Tibial artery (tissue), 4 donors: ENCODE data around the gene PRDX2.
A peak's percentile ranks its signal among the peaks of the same experiment; 100 is the strongest.

ENCODE experiments used
- DNase-seq, 2 donors: peaks; one replicate each; pipeline ENCODE4 v3.0.0-alpha.2; 2019
- H3K27ac ChIP-seq, 2 donors: fragments of 200-600 bp; sonication (generic) in 1 of 2; 1 replicate in 1 of 2; 2 replicates in 1 of 2; pipeline ENCODE4 v1.5.1; 2018 to 2019; ENCODE audit warnings: mild to moderate bottlenecking in 1 of 2
- H3K27me3 ChIP-seq, 2 donors: fragments of 200-600 bp; sonication (generic) in 1 of 2; one replicate each; pipeline versions ENCODE4 v1.5.1 to v1.6.0; 2016 to 2019
- H3K36me3 ChIP-seq, 3 donors: fragments of 200-600 bp; sonication (generic) in 2 of 3; one replicate each; pipeline ENCODE4 v1.5.1; 2016 to 2019; ENCODE audit warnings: mild to moderate bottlenecking in 2 of 3
- H3K4me1 ChIP-seq, 4 donors: fragments of 200-600 bp; sonication (generic) in 2 of 4; 1 replicate in 3 of 4; 2 replicates in 1 of 4; pipeline ENCODE4 v1.5.1; 2016 to 2019
- H3K4me3 ChIP-seq, 2 donors: fragments of 200-600 bp; sonication (generic) in 1 of 2; 1 replicate in 1 of 2; 2 replicates in 1 of 2; pipeline ENCODE4 v1.5.1; 2018 to 2019; ENCODE audit warnings: mild to moderate bottlenecking in 2 of 2
- H3K9me3 ChIP-seq, 3 donors: fragments of 200-600 bp; sonication (generic) in 1 of 3; one replicate each; pipeline ENCODE4 v1.5.1; 2016 to 2019
- intact Hi-C: fragments of 100-400 bp; cut with DNase I; formaldehyde crosslinking; loops from one replicate; pipeline ENCODE4 v1.15.0; 2023; ENCODE audit warnings: low total_unique reads
- TF ChIP-seq, protein P1 (sequence below), 2 experiments: fragments of 200-600 bp in 1 of 2; fragments of 450-650 bp in 1 of 2; IDR thresholded peaks; one replicate each; pipeline ENCODE4 v1.5.1; 2017 to 2019; ENCODE audit warnings: antibody characterized with exemption in 2 of 2, mild to moderate bottlenecking in 1 of 2, moderate library complexity in 1 of 2

The PRDX2 gene

DNA sequence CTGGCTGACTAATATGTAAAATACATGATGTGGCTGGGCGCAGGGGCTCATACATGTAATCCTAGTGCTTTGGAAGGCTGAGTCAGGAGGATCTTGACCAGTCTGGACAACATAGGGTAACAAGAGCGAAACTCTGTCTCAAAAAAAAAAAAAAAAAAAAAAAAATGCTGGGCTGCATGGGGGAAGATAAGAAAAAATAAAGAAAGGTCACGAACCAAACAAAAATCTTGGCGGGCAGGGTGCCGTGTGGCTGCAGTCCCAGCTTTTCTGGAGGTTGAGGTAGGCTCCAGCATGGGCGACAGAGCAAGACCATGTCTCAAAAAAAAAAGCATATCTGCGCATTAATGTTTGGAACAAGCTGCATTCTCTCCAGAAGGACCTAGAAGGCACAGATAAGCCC, 13.5 kb upstream of the PRDX2 start:
- Histone ChIP-seq H3K36me3 (peaks cover 0 to 29% (median 0%) of the 10 kb centered on the region in 3 donors), H3K4me3 (no peak overlapping the region), H3K9me3 (no peaks in the 10 kb centered on the region), H3K27me3 (no peaks in the 10 kb centered on the region), H3K4me1 (no peaks in the 10 kb centered on the region), H3K27ac (no peak overlapping the region)
- TF ChIP-seq, protein P1, sequence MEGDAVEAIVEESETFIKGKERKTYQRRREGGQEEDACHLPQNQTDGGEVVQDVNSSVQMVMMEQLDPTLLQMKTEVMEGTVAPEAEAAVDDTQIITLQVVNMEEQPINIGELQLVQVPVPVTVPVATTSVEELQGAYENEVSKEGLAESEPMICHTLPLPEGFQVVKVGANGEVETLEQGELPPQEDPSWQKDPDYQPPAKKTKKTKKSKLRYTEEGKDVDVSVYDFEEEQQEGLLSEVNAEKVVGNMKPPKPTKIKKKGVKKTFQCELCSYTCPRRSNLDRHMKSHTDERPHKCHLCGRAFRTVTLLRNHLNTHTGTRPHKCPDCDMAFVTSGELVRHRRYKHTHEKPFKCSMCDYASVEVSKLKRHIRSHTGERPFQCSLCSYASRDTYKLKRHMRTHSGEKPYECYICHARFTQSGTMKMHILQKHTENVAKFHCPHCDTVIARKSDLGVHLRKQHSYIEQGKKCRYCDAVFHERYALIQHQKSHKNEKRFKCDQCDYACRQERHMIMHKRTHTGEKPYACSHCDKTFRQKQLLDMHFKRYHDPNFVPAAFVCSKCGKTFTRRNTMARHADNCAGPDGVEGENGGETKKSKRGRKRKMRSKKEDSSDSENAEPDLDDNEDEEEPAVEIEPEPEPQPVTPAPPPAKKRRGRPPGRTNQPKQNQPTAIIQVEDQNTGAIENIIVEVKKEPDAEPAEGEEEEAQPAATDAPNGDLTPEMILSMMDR (IDR thresholded peaks at IDR 0.05): no peak
- intact Hi-C loops: no loop called here
- DNase-seq: no peak

GRCh38 chr19:12806242-12807081, 4.9 kb upstream of the PRDX2 start, which contains the start of gene RNASEH2A:
TSS of gene RNASEH2A (plus strand) at chr19:12806584. CDS start at chr19:12806674, 90 bp downstream.
- H3K4me1 ChIP-seq: peaks cover 5 to 20% (median 18%) of the 10 kb centered on the region in 4 donors

GRCh38 chr19:12804051-12804450, 2.5 kb upstream of the PRDX2 start:
- Histone ChIP-seq H3K27me3 (no peaks in the 10 kb centered on the region), H3K36me3 (peaks cover 6 to 13% (median 10%) of the 10 kb centered on the region in 3 donors), H3K27ac (no peak overlapping the region), H3K4me1 (peaks cover 5 to 31% (median 23%) of the 10 kb centered on the region in 4 donors), H3K9me3 (no peaks in the 10 kb centered on the region), H3K4me3 (no peak overlapping the region)
- intact Hi-C loops: no loop called here
- DNase-seq: no peak
- TF ChIP-seq, protein P1 (IDR thresholded peaks at IDR 0.05): no peak

More at GRCh38 chr19:12806242-12807081, 4.9 kb upstream of the PRDX2 start, which contains the start of gene RNASEH2A:
- H3K36me3 ChIP-seq: peaks cover 0 to 8% (median 0%) of the 10 kb centered on the region in 3 donors
- no peaks in the 10 kb centered on the region for H3K27me3 ChIP-seq
- H3K4me3 ChIP-seq: peak within 1 kb of the TSS; percentile 53 to 54
- H3K27ac ChIP-seq: peak within 1 kb of the TSS; percentile 41 to 67
- intact Hi-C loops: no loop called here
- DNase-seq: peak; percentile 84 to 95
- TF ChIP-seq, protein P1 (IDR thresholded peaks at IDR 0.05): peak in 1 of 2 experiments; percentile 13
- H3K9me3 ChIP-seq: no peaks in the 10 kb centered on the region

DNA sequence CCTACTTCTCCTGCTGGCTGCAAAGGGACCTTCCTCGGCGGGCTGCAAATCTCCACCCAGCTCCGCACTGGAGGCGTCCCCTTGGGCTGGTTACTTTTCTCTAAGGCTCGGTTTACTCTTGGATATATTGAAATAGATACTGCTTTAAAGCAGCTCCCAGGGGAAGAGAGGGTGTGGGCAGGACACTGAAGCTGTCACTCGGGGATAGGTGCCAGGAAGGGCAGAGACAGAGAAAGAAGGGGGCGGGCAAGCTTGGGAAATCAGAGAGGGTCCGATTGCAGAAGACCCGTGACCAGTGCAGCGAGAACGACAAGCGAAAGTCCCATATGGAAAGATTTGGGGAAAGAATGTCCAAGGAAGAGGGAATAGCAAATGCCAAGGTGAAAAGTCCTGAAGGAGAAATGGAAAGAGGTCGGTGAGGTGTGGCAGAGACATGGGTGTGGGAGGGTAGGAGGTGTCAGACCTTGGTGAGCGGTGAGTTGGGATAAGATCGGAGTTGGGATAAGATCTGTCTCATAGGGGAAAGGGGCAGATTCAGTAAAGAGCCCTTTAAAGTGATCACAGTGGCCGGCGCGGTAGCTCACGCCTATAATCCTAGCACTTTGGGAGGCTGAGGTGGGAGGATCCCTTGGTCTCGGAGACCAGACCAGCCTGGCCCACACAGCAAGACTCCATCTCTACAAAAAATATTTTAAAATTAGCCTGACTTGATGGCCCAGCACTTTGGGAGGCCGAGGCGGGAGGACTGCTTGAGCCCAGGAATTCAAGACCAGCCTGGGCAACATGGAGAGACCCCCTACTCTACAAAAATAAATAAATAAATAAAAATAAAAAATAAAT, 887 bp upstream of the PRDX2 start:
- Histone ChIP-seq H3K27ac (peak overlapping the region in 1 of 2 donors; percentile 82), H3K4me1 (peaks cover 5 to 31% (median 23%) of the 10 kb centered on the region in 4 donors), H3K36me3 (peaks cover 12 to 18% (median 18%) of the 10 kb centered on the region in 3 donors), H3K27me3 (no peaks in the 10 kb centered on the region), H3K4me3 (peak overlapping the region; percentile 65 to 66), H3K9me3 (no peaks in the 10 kb centered on the region)
- TF ChIP-seq, protein P1 (IDR thresholded peaks at IDR 0.05): no peak
- DNase-seq: peak in 1 of 2 donors; percentile 66
- intact Hi-C loops: no loop called here

GRCh38 chr19:12800923-12801465, 606 bp downstream of the PRDX2 start:
- Histone ChIP-seq H3K4me3 (peak overlapping the region; percentile 65 to 66), H3K9me3 (no peaks in the 10 kb centered on the region), H3K27ac (peak overlapping the region; percentile 62 to 82), H3K36me3 (peaks cover 12 to 18% (median 18%) of the 10 kb centered on the region in 3 donors), H3K4me1 (peaks cover 0 to 27% (median 19%) of the 10 kb centered on the region in 4 donors), H3K27me3 (no peaks in the 10 kb centered on the region)
- TF ChIP-seq, protein P1 (IDR thresholded peaks at IDR 0.05): no peak
- intact Hi-C loops: no loop called here
- DNase-seq: peak in 1 of 2 donors; percentile 71
